Parathyroid adenoma (tissue), 2 donors: ENCODE data around the gene ZNF667.

Source experiments
- H2AFZ ChIP-seq: fragments of 300-600 bp; sonication (generic); one replicate; pipeline ENCODE4 v1.7.0; 2017; ENCODE audit warnings: antibody characterized with exemption, mild to moderate bottlenecking
- H3K27ac ChIP-seq: fragments of 300-600 bp; sonication (generic); one replicate; pipeline ENCODE4 v1.7.0; 2017
- H3K27me3 ChIP-seq: fragments of 300-600 bp; sonication (generic); one replicate; pipeline ENCODE4 v1.7.0; 2017; ENCODE audit warnings: low read length; ENCODE audit not compliant: control insufficient read depth, insufficient read depth
- H3K36me3 ChIP-seq: fragments of 300-600 bp; sonication (generic); one replicate; pipeline ENCODE4 v1.7.0; 2017; ENCODE audit warnings: low read length; ENCODE audit not compliant: control insufficient read depth, insufficient read depth
- H3K4me1 ChIP-seq: fragments of 300-600 bp; sonication (generic); one replicate; pipeline ENCODE4 v1.7.0; 2017; ENCODE audit warnings: control low read depth
- H3K4me2 ChIP-seq: fragments of 300-600 bp; sonication (generic); one replicate; pipeline ENCODE4 v1.7.0; 2017; ENCODE audit warnings: low read length
- H3K4me3 ChIP-seq: fragments of 300-600 bp; sonication (generic); one replicate; pipeline ENCODE4 v1.7.0; 2017; ENCODE audit warnings: low read depth, low read length
- H3K79me2 ChIP-seq: fragments of 300-600 bp; sonication (generic); one replicate; pipeline ENCODE4 v1.7.0; 2017; ENCODE audit warnings: control low read depth
- H3K9ac ChIP-seq: fragments of 300-600 bp; sonication (generic); one replicate; pipeline ENCODE4 v1.7.0; 2017; ENCODE audit warnings: mild to moderate bottlenecking
- H3K9me3 ChIP-seq: fragments of 300-600 bp; sonication (generic); one replicate; pipeline ENCODE4 v1.7.0; 2017; ENCODE audit warnings: low read length; ENCODE audit not compliant: control insufficient read depth
- CTCF ChIP-seq: fragments of 300-600 bp; sonication (generic); IDR thresholded peaks from one replicate; pipeline ENCODE4 v1.7.0; 2017; ENCODE audit warnings: antibody characterized with exemption, mild to moderate bottlenecking
- donor health status: primary hyperparathyroidism.

Gene ZNF667

DNA sequence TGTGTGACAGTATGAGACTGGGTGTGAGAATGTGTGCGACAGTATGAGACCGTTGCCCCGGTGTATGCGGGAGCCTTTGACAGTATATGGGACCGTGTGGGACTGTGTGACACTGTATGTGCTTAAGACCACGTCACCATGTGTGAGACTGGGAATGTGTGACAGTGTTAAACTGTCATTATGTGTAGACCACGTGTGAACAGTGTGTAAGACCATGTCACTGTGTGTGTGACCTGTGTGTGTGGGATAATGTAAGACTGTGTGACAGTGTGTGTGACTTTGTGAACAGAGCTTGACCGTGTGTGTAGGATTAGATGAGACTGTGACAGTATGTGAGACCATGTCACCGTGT lies 72.5 kb downstream of the ZNF667 start:
- peak overlapping the region; percentile 87 for H3K4me3 ChIP-seq
- no peaks in the 10 kb centered on the region for H3K79me2 ChIP-seq
- no peak overlapping the region for H3K9ac ChIP-seq
- no peaks in the 10 kb centered on the region for H3K36me3 ChIP-seq
- no peak overlapping the region for H3K27ac ChIP-seq
- TF ChIP-seq CTCF: no peak
- H3K27me3 ChIP-seq: no peaks in the 10 kb centered on the region
- H2AFZ ChIP-seq: peak overlapping the region; percentile 93
- no peaks in the 10 kb centered on the region for H3K9me3 ChIP-seq
- H3K4me2 ChIP-seq: peak overlapping the region; percentile 67
- H3K4me1 ChIP-seq: peaks cover 10% of the 10 kb centered on the region

DNA sequence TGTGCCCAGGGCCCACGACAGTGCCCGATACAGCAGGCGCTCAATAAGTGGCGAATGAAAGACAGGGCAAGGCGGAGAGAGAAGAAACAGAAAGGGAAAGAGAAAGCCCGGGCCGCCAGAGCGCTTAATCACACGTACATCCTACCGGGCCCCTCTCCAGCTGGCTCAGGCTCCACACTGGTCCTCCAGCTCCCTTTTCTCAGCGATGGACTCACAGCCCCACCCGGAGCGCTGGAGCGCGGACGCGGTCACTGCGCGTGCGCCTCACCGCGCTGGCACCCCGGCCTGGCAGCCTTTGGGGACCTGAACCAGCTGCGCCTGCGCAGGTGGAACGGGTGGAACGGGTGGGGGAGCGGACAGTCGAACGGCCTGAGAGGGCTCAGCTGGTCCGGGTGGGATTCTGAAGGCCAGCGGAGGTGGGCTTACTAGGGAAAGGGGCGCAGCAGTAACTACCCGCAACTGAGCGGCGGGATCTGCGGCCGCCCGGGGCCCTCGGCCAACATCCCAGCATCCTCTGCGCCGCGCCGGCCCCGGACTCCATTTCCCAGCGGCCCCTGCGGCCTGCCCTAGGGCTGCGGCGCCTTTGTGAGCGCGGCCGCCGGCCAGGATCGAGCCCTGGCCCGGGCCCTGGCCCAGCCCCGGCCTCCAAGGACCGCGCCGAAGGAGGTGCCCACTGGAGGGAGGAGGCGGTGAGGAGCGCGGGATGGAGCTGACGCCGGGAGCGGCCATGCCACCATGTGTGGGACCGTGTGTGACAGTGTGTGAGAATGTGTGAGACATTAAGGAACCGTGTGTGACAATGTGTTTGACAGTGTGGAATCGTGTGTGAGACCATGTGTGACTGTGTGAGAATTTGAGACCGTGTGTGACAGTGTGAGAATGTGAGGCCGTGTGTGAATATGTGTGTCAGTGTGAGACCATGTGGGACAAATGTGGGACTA lies 73.1 kb downstream of the ZNF667 start, which contains the start of gene ZNF583:
Gene ZNF583 (plus strand): TSS at position 569 of the 941 bp plus-strand sequence. CDS start 2,783 bp downstream, outside the sequence.
- Histone ChIP-seq H3K4me1 (peaks cover 10% of the 10 kb centered on the region), H3K9ac (no peak within 1 kb of the TSS), H3K4me2 (peak within 1 kb of the TSS; percentile 67), H3K9me3 (no peaks in the 10 kb centered on the region), H3K27ac (peak within 1 kb of the TSS; percentile 87), H2AFZ (peak within 1 kb of the TSS; percentile 93), H3K79me2 (no peaks in the 10 kb centered on the region), H3K36me3 (no peaks in the 10 kb centered on the region), H3K4me3 (peak within 1 kb of the TSS; percentile 87), H3K27me3 (no peaks in the 10 kb centered on the region)
- TF ChIP-seq CTCF: no peak

- no peaks in the 10 kb centered on the region for H3K27me3 ChIP-seq
- H3K4me2 ChIP-seq: peak overlapping the region; percentile 67
- H3K36me3 ChIP-seq: no peaks in the 10 kb centered on the region
- H3K9ac ChIP-seq: no peak overlapping the region
- H3K27ac ChIP-seq: peak overlapping the region; percentile 87
- H3K9me3 ChIP-seq: no peaks in the 10 kb centered on the region
- no peak for TF ChIP-seq CTCF
- H2AFZ ChIP-seq: peak overlapping the region; percentile 93
- peaks cover 10% of the 10 kb centered on the region for H3K4me1 ChIP-seq
- H3K79me2 ChIP-seq: no peaks in the 10 kb centered on the region
- peak overlapping the region; percentile 87 for H3K4me3 ChIP-seq
Observed at GRCh38 chr19:56403261-56403660, 73.9 kb downstream of the ZNF667 start.

- Histone ChIP-seq H3K4me3 (no peak overlapping the region), H2AFZ (no peak overlapping the region), H3K36me3 (no peaks in the 10 kb centered on the region), H3K79me2 (no peaks in the 10 kb centered on the region), H3K9ac (no peak overlapping the region), H3K27ac (no peak overlapping the region), H3K4me2 (no peak overlapping the region), H3K27me3 (no peaks in the 10 kb centered on the region), H3K9me3 (no peaks in the 10 kb centered on the region), H3K4me1 (peaks cover 10% of the 10 kb centered on the region)
- no peak for TF ChIP-seq CTCF
Observed at GRCh38 chr19:56400485-56400884, 76.7 kb downstream of the ZNF667 start.
